ENCODE measurements around the gene TRIB2.

TRIB2 gene

GRCh38 chr2:12721566-12722446 is 5.1 kb downstream of the TRIB2 start:
- Histone ChIP-seq H3K9me3 (ENCODE audit: control insufficient read depth, insufficient read depth, low read length) (no peaks in the 10 kb centered on the region), H3K36me3 (ENCODE audit: control insufficient read depth, insufficient read depth, low read length) (peaks cover 36% of the 10 kb centered on the region), H3K4me3 (ENCODE audit: low read depth, low read length) (no peak overlapping the region), H3K27ac (ENCODE audit: low read depth, low read length) (no peak overlapping the region), H3K4me1 (ENCODE audit: control insufficient read depth, insufficient read depth, low read length) (peaks cover 28% of the 10 kb centered on the region), H3K9ac (ENCODE audit: low read depth, low read length) (no peak overlapping the region), H3K27me3 (ENCODE audit: control insufficient read depth, insufficient read depth, low read length) (peaks cover 10% of the 10 kb centered on the region)

- Histone ChIP-seq H3K9me3 (ENCODE audit: control insufficient read depth, insufficient read depth, low read length) (no peaks in the 10 kb centered on the region), H3K27ac (ENCODE audit: low read depth, low read length) (no peak overlapping the region), H3K4me1 (ENCODE audit: control insufficient read depth, insufficient read depth, low read length) (peaks cover 28% of the 10 kb centered on the region)
These were observed 5.9 kb downstream of the TRIB2 start for GRCh38 chr2:12722447-12723316.

GRCh38 chr2:12723736-12724463 is 7.2 kb downstream of the TRIB2 start:
- no peak overlapping the region for H3K9ac ChIP-seq (ENCODE audit: low read depth, low read length)
- H3K4me1 ChIP-seq (ENCODE audit: control insufficient read depth, insufficient read depth, low read length), result peaks cover 28% of the 10 kb centered on the region
- no peak overlapping the region for H3K27ac ChIP-seq (ENCODE audit: low read depth, low read length)
- peaks cover 56% of the 10 kb centered on the region for H3K36me3 ChIP-seq (ENCODE audit: control insufficient read depth, insufficient read depth, low read length)
- H3K27me3 ChIP-seq (ENCODE audit: control insufficient read depth, insufficient read depth, low read length), result peaks cover 6% of the 10 kb centered on the region
- H3K4me3 ChIP-seq (ENCODE audit: low read depth, low read length), result no peak overlapping the region
- H3K9me3 ChIP-seq (ENCODE audit: control insufficient read depth, insufficient read depth, low read length), result no peaks in the 10 kb centered on the region

More at GRCh38 chr2:12722447-12723316, 5.9 kb downstream of the TRIB2 start:
- no peak overlapping the region for H3K9ac ChIP-seq (ENCODE audit: low read depth, low read length)
- no peak overlapping the region for H3K4me3 ChIP-seq (ENCODE audit: low read depth, low read length)
- H3K27me3 ChIP-seq (ENCODE audit: control insufficient read depth, insufficient read depth, low read length), result peaks cover 10% of the 10 kb centered on the region
- peaks cover 44% of the 10 kb centered on the region for H3K36me3 ChIP-seq (ENCODE audit: control insufficient read depth, insufficient read depth, low read length)

- no peaks in the 10 kb centered on the region for H3K27me3 ChIP-seq (ENCODE audit: control insufficient read depth, insufficient read depth, low read length)
- H3K27ac ChIP-seq (ENCODE audit: low read depth, low read length), result no peak overlapping the region
- peaks cover 73% of the 10 kb centered on the region for H3K36me3 ChIP-seq (ENCODE audit: control insufficient read depth, insufficient read depth, low read length)
- H3K4me3 ChIP-seq (ENCODE audit: low read depth, low read length), result no peak overlapping the region
- peaks cover 15% of the 10 kb centered on the region for H3K4me1 ChIP-seq (ENCODE audit: control insufficient read depth, insufficient read depth, low read length)
- no peak overlapping the region for H3K9ac ChIP-seq (ENCODE audit: low read depth, low read length)
- no peaks in the 10 kb centered on the region for H3K9me3 ChIP-seq (ENCODE audit: control insufficient read depth, insufficient read depth, low read length)
These were observed 8.8 kb downstream of the TRIB2 start for GRCh38 chr2:12725233-12726187.

- Histone ChIP-seq H3K4me1 (ENCODE audit: control insufficient read depth, insufficient read depth, low read length) (peaks cover 8% of the 10 kb centered on the region), H3K4me3 (ENCODE audit: low read depth, low read length) (no peak overlapping the region), H3K9ac (ENCODE audit: low read depth, low read length) (no peak overlapping the region), H3K27ac (ENCODE audit: low read depth, low read length) (no peak overlapping the region), H3K9me3 (ENCODE audit: control insufficient read depth, insufficient read depth, low read length) (no peaks in the 10 kb centered on the region), H3K27me3 (ENCODE audit: control insufficient read depth, insufficient read depth, low read length) (no peaks in the 10 kb centered on the region), H3K36me3 (ENCODE audit: control insufficient read depth, insufficient read depth, low read length) (peaks cover 80% of the 10 kb centered on the region)
These were observed 9.5 kb downstream of the TRIB2 start for GRCh38 chr2:12726271-12726670.

- H3K4me3 ChIP-seq (ENCODE audit: low read depth, low read length), result no peak overlapping the region
- H3K9ac ChIP-seq (ENCODE audit: low read depth, low read length), result no peak overlapping the region
- no peaks in the 10 kb centered on the region for H3K9me3 ChIP-seq (ENCODE audit: control insufficient read depth, insufficient read depth, low read length)
- H3K36me3 ChIP-seq (ENCODE audit: control insufficient read depth, insufficient read depth, low read length), result peaks cover 85% of the 10 kb centered on the region
- H3K27ac ChIP-seq (ENCODE audit: low read depth, low read length), result no peak overlapping the region
- H3K4me1 ChIP-seq (ENCODE audit: control insufficient read depth, insufficient read depth, low read length), result no peaks in the 10 kb centered on the region; the same call in 1 of the 2 replicates
- H3K27me3 ChIP-seq (ENCODE audit: control insufficient read depth, insufficient read depth, low read length), result no peaks in the 10 kb centered on the region
These were observed 10.3 kb downstream of the TRIB2 start for GRCh38 chr2:12727065-12727464.

GRCh38 chr2:12727641-12728040 is 10.9 kb downstream of the TRIB2 start:
- Histone ChIP-seq H3K9me3 (ENCODE audit: control insufficient read depth, insufficient read depth, low read length) (no peaks in the 10 kb centered on the region), H3K27me3 (ENCODE audit: control insufficient read depth, insufficient read depth, low read length) (no peaks in the 10 kb centered on the region), H3K9ac (ENCODE audit: low read depth, low read length) (no peak overlapping the region), H3K36me3 (ENCODE audit: control insufficient read depth, insufficient read depth, low read length) (peaks cover 89% of the 10 kb centered on the region), H3K4me1 (ENCODE audit: control insufficient read depth, insufficient read depth, low read length) (no peaks in the 10 kb centered on the region), H3K4me3 (ENCODE audit: low read depth, low read length) (no peak overlapping the region), H3K27ac (ENCODE audit: low read depth, low read length) (no peak overlapping the region)

GRCh38 chr2:12728221-12728777 is 11.6 kb downstream of the TRIB2 start:
- no peak overlapping the region for H3K9ac ChIP-seq (ENCODE audit: low read depth, low read length)
- H3K27me3 ChIP-seq (ENCODE audit: control insufficient read depth, insufficient read depth, low read length), result no peaks in the 10 kb centered on the region
- no peaks in the 10 kb centered on the region for H3K4me1 ChIP-seq (ENCODE audit: control insufficient read depth, insufficient read depth, low read length)
- no peaks in the 10 kb centered on the region for H3K9me3 ChIP-seq (ENCODE audit: control insufficient read depth, insufficient read depth, low read length)
- no peak overlapping the region for H3K27ac ChIP-seq (ENCODE audit: low read depth, low read length)
- H3K4me3 ChIP-seq (ENCODE audit: low read depth, low read length), result no peak overlapping the region
- H3K36me3 ChIP-seq (ENCODE audit: control insufficient read depth, insufficient read depth, low read length), result peaks cover 88% of the 10 kb centered on the region

GRCh38 chr2:12730265-12730664 is 13.5 kb downstream of the TRIB2 start:
- Histone ChIP-seq H3K9ac (ENCODE audit: low read depth, low read length) (no peak overlapping the region), H3K4me3 (ENCODE audit: low read depth, low read length) (no peak overlapping the region), H3K9me3 (ENCODE audit: control insufficient read depth, insufficient read depth, low read length) (no peaks in the 10 kb centered on the region), H3K27ac (ENCODE audit: low read depth, low read length) (no peak overlapping the region), H3K4me1 (ENCODE audit: control insufficient read depth, insufficient read depth, low read length) (no peaks in the 10 kb centered on the region), H3K36me3 (ENCODE audit: control insufficient read depth, insufficient read depth, low read length) (peaks cover 82% of the 10 kb centered on the region), H3K27me3 (ENCODE audit: control insufficient read depth, insufficient read depth, low read length) (no peaks in the 10 kb centered on the region)
